ENCODE measurements around the gene PRLR. TPM values are rescaled to one million over a fixed set of nuclear protein-coding genes. Genes with fewer than 3 reads are reported as not detected.

Gene PRLR
- total RNA-seq, 2 donors from 2014 or later = 4.1 to 6.5 TPM

GRCh38 chr5:35212122-35212982, 17.9 kb downstream of the PRLR start:
- H3K4me3 ChIP-seq (ENCODE audit: low read length) = no peak overlapping the region
- no peak for TF ChIP-seq CTCF (conservative IDR thresholded peaks at IDR 0.05)
- no peak for DNase-seq
- H3K4me1 Mint-ChIP-seq = no peaks in the 10 kb centered on the region
- no peaks in the 10 kb centered on the region for H3K9me3 Mint-ChIP-seq
- no peaks in the 10 kb centered on the region for H3K4me1 ChIP-seq (ENCODE audit: control insufficient read depth, insufficient read depth, low read length)
- H3K36me3 Mint-ChIP-seq (ENCODE audit: low read depth) = no peaks in the 10 kb centered on the region
- no peak overlapping the region for H3K27ac ChIP-seq (ENCODE audit: low read depth, low read length)
- H3K9me3 ChIP-seq (ENCODE audit: control insufficient read depth, low read length) = no peaks in the 10 kb centered on the region
- WGBS, 2 experiments (ENCODE audit: insufficient coverage in 1 of 2, insufficient read length in 1 of 2) = 46 to 60% methylated on average over 2 to 3 of the region's 3 CpGs
- H3K27me3 ChIP-seq (ENCODE audit: control insufficient read depth, insufficient read depth, low read length, poor library complexity, severe bottlenecking) = no peaks in the 10 kb centered on the region
- H3K27me3 Mint-ChIP-seq (ENCODE audit: insufficient read depth) = no peaks in the 10 kb centered on the region
- no peak overlapping the region for H3K9ac ChIP-seq (ENCODE audit: extremely low read depth, low read length, poor library complexity, severe bottlenecking)
- no peaks in the 10 kb centered on the region for H3K36me3 ChIP-seq (ENCODE audit: control insufficient read depth, insufficient read depth, low read length)
- H3K4me3 Mint-ChIP-seq = no peak overlapping the region
- no peak overlapping the region for H3K27ac Mint-ChIP-seq

DNA sequence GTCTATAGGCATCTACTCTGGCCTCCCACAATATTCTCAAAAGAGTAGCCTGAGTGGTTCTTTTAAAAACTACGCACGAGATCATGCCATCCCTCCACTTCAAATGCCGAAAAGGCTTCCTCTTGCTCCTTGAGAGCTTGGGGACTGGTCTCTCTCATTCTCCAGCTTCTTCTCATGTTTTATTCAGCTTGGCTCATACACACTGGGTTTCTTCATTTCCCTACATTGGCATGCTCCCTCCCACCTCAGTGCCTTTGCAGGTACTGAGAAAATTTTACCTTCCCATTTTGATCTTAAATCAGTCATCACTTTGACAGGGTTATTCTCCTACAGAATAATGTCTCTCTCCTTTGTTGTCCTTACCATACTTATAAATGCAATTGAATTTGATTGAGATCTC, 20.4 kb downstream of the PRLR start:
- Mint-ChIP-seq H3K27me3 (ENCODE audit: insufficient read depth) (no peaks in the 10 kb centered on the region), H3K4me3 (no peak overlapping the region), H3K36me3 (ENCODE audit: low read depth) (no peaks in the 10 kb centered on the region), H3K9me3 (no peaks in the 10 kb centered on the region), H3K27ac (no peak overlapping the region), H3K4me1 (no peaks in the 10 kb centered on the region)
- 91 to 97% methylated on average over 3 of the region's 3 CpGs for WGBS, 2 experiments (ENCODE audit: insufficient coverage in 1 of 2, insufficient read length in 1 of 2)
- Histone ChIP-seq H3K4me1 (ENCODE audit: control insufficient read depth, insufficient read depth, low read length) (no peaks in the 10 kb centered on the region), H3K4me3 (ENCODE audit: low read length) (no peak overlapping the region), H3K36me3 (ENCODE audit: control insufficient read depth, insufficient read depth, low read length) (no peaks in the 10 kb centered on the region), H3K27me3 (ENCODE audit: control insufficient read depth, insufficient read depth, low read length, poor library complexity, severe bottlenecking) (no peaks in the 10 kb centered on the region), H3K9me3 (ENCODE audit: control insufficient read depth, low read length) (no peaks in the 10 kb centered on the region), H3K27ac (ENCODE audit: low read depth, low read length) (no peak overlapping the region), H3K9ac (ENCODE audit: extremely low read depth, low read length, poor library complexity, severe bottlenecking) (no peak overlapping the region)
- DNase-seq = no peak
- no peak for TF ChIP-seq CTCF (conservative IDR thresholded peaks at IDR 0.05)

GRCh38 chr5:35205606-35206005, 24.7 kb downstream of the PRLR start:
- Histone ChIP-seq H3K4me1 (ENCODE audit: control insufficient read depth, insufficient read depth, low read length) (no peaks in the 10 kb centered on the region), H3K4me3 (ENCODE audit: low read length) (no peak overlapping the region), H3K9me3 (ENCODE audit: control insufficient read depth, low read length) (no peaks in the 10 kb centered on the region), H3K9ac (ENCODE audit: extremely low read depth, low read length, poor library complexity, severe bottlenecking) (no peak overlapping the region), H3K36me3 (ENCODE audit: control insufficient read depth, insufficient read depth, low read length) (no peaks in the 10 kb centered on the region), H3K27me3 (ENCODE audit: control insufficient read depth, insufficient read depth, low read length, poor library complexity, severe bottlenecking) (no peaks in the 10 kb centered on the region), H3K27ac (ENCODE audit: low read depth, low read length) (no peak overlapping the region)
- no peak for TF ChIP-seq CTCF (conservative IDR thresholded peaks at IDR 0.05)
- WGBS, 2 experiments (ENCODE audit: insufficient coverage in 1 of 2, insufficient read length in 1 of 2) = 92% methylated on average over 1 of the region's 1 CpG; no CpG with 5 or more reads in 1 of the 2 experiments
- no peak for DNase-seq
- Mint-ChIP-seq H3K27me3 (ENCODE audit: insufficient read depth) (no peaks in the 10 kb centered on the region), H3K36me3 (ENCODE audit: low read depth) (no peaks in the 10 kb centered on the region), H3K4me3 (no peak overlapping the region), H3K9me3 (no peaks in the 10 kb centered on the region), H3K4me1 (no peaks in the 10 kb centered on the region), H3K27ac (no peak overlapping the region)

All from endodermal cell (in vitro differentiated cells).